HCT116 (cell line): ENCODE measurements around the gene MYZAP. TPM values are rescaled to one million over a fixed set of nuclear protein-coding genes. Genes with fewer than 3 reads are reported as not detected.

ENCODE experiments used
- ATAC-seq: fragments of 200-7000 bp; cut with Tn5 transposase; 2 replicates; pipeline ENCODE4 v1.9.1; 2020; ENCODE audit warnings: mild to moderate bottlenecking, moderate library complexity
- BruUV-seq: library from RNA; stranded (reverse); fragments of 400-500 nt; replicated peaks from 2 replicates; lab custom pipeline; 2021; lab: Mats Ljungman, UMichigan
- CTCF ChIA-PET: fragments of 300-600 bp; sonication (Branson Sonifier 250); formaldehyde crosslinking; loops from one replicate; lab custom pipeline; 2021; ENCODE audit warnings: antibody characterized with exemption; lab: Charles Lee
- POLR2A ChIA-PET: fragments of 300-600, 350-600 bp; sonication (Branson Sonifier 250); formaldehyde crosslinking; loops from one replicate; lab custom pipeline; 2021; ENCODE audit warnings: antibody characterized with exemption; lab: Charles Lee
- RAD21 ChIA-PET, 2 experiments: fragments of 300-600 bp; sonication (Branson Sonifier 250); formaldehyde crosslinking; loops; one replicate each; lab custom pipeline; 2023; ENCODE audit warnings: low total read pairs in 2 of 2; ENCODE audit not compliant: uncharacterized antibody in 2 of 2, unreplicated experiment in 2 of 2, low non-redundant PET in 1 of 2; lab: Charles Lee
- DNase-seq: peaks from one replicate; pipeline ENCODE4 v3.0.0-alpha.2; 2010; ENCODE audit warnings: low read depth, low spot score
- H2AFZ ChIP-seq: fragments of 200-600 bp; shearing (Covaris generic), sonication (generic); 2 replicates; pipeline ENCODE4 v1.6.1; 2017; ENCODE audit warnings: low read depth, mixed run types, mixed read lengths, antibody characterized with exemption, low read length; ENCODE audit not compliant: poor library complexity, severe bottlenecking
- H3K27ac ChIP-seq: 2 replicates; pipeline ENCODE4 v1.5.1; 2012; ENCODE audit warnings: low read depth, low read length
- H3K27me3 ChIP-seq: fragments of 200-600 bp; sonication (generic); 2 replicates; pipeline ENCODE4 v1.6.1; 2016; ENCODE audit warnings: mixed run types, low read length, mixed read lengths; ENCODE audit not compliant: insufficient read depth
- H3K36me3 ChIP-seq, 2 experiments: fragments of 200-500 bp in 1 of 2; fragments of 200-600 bp in 1 of 2; sonication (Bioruptor generic) in 1 of 2; sonication (generic) in 1 of 2; 2 replicates each; pipeline versions ENCODE4 v1.5.1 to v1.6.1; 2014 to 2016; ENCODE audit warnings: low read length in 2 of 2, inconsistent platforms in 1 of 2, mixed read lengths in 1 of 2, mixed run types in 1 of 2; ENCODE audit not compliant: insufficient read depth in 2 of 2, control insufficient read depth in 1 of 2
- H3K4me1 ChIP-seq, 2 experiments: fragments of 200-600 bp in 1 of 2; sonication (generic) in 1 of 2; 2 replicates each; pipeline versions ENCODE4 v1.5.1 to v1.6.1; 2012 to 2017; ENCODE audit warnings: low read length in 2 of 2, inconsistent platforms in 1 of 2, mild to moderate bottlenecking in 1 of 2, mixed read lengths in 1 of 2, mixed run types in 1 of 2, moderate library complexity in 1 of 2; ENCODE audit not compliant: insufficient read depth in 2 of 2, control insufficient read depth in 1 of 2
- H3K4me2 ChIP-seq: fragments of 200-600 bp; sonication (generic); 2 replicates; pipeline ENCODE4 v1.6.1; 2017; ENCODE audit warnings: mixed run types, low read length, mixed read lengths
- H3K4me3 ChIP-seq, 2 experiments: fragments of 200-600 bp in 1 of 2; sonication (generic) in 1 of 2; replicated peaks in 1 of 2; 2 replicates each; pipeline ENCODE4 v1.5.1; 2011 to 2016; ENCODE audit warnings: low read length in 2 of 2, control low read depth in 1 of 2, low read depth in 1 of 2, mild to moderate bottlenecking in 1 of 2, mixed read lengths in 1 of 2, mixed run types in 1 of 2
- H3K79me2 ChIP-seq: fragments of 200-600 bp; sonication (generic); 2 replicates; pipeline ENCODE4 v1.6.1; 2017; ENCODE audit warnings: mild to moderate bottlenecking, mixed run types, low read length, moderate library complexity, mixed read lengths; ENCODE audit not compliant: insufficient read depth
- H3K9ac ChIP-seq: fragments of 200-600 bp; sonication (generic); 2 replicates; pipeline ENCODE4 v1.6.1; 2016; ENCODE audit warnings: low read length, mixed read lengths
- H3K9me2 ChIP-seq: fragments of 200-600 bp; sonication (generic), shearing (Covaris generic); 2 replicates; pipeline ENCODE4 v1.6.1; 2017; ENCODE audit warnings: mixed run types, mild to moderate bottlenecking, moderate library complexity; ENCODE audit not compliant: insufficient read depth
- H3K9me3 ChIP-seq, 2 experiments: fragments of 200-500 bp in 1 of 2; fragments of 200-600 bp in 1 of 2; sonication (Bioruptor generic) in 1 of 2; sonication (generic) in 1 of 2; 2 replicates each; pipeline ENCODE4 v1.6.1; 2014 to 2017; ENCODE audit warnings: low read length in 2 of 2, mixed read lengths in 2 of 2, inconsistent platforms in 1 of 2, low read depth in 1 of 2, mild to moderate bottlenecking in 1 of 2, mixed run types in 1 of 2, moderate library complexity in 1 of 2; ENCODE audit not compliant: control insufficient read depth in 1 of 2, insufficient read depth in 1 of 2
- H4K20me1 ChIP-seq: fragments of 200-600 bp; sonication (generic), shearing (Covaris generic); 2 replicates; pipeline ENCODE4 v1.6.1; 2017; ENCODE audit warnings: mixed run types, mild to moderate bottlenecking, moderate library complexity; ENCODE audit not compliant: insufficient read depth
- CBX3 ChIP-seq: IDR thresholded peaks from 2 replicates; pipeline ENCODE4 v1.6.1; 2012; ENCODE audit warnings: low read depth
- CEBPB ChIP-seq: IDR thresholded peaks from 2 replicates; pipeline ENCODE4 v1.6.1; 2012; ENCODE audit warnings: low read depth
- EGR1 ChIP-seq: IDR thresholded peaks from 2 replicates; pipeline ENCODE4 v1.6.1; 2012; ENCODE audit warnings: low read depth
- ELF1 ChIP-seq: IDR thresholded peaks from 2 replicates; pipeline ENCODE4 v1.6.1; 2012; ENCODE audit warnings: low read depth, borderline replicate concordance
- FOSL1 ChIP-seq: IDR thresholded peaks from 2 replicates; pipeline ENCODE4 v1.6.1; 2012; ENCODE audit warnings: low read depth
- POLR2A ChIP-seq: IDR thresholded peaks from 2 replicates; pipeline ENCODE4 v1.7.0; 2011; ENCODE audit warnings: borderline replicate concordance; ENCODE audit not compliant: insufficient read depth, insufficient read length; ENCODE audit errors: extremely low read depth
- RAD21 ChIP-seq: IDR thresholded peaks from 2 replicates; pipeline ENCODE4 v1.6.1; 2012; ENCODE audit warnings: low read depth, mild to moderate bottlenecking
- SIN3A ChIP-seq: IDR thresholded peaks from 2 replicates; pipeline ENCODE4 v1.6.1; 2012; ENCODE audit warnings: low read depth
- SP1 ChIP-seq: IDR thresholded peaks from 2 replicates; pipeline ENCODE4 v1.6.1; 2012; ENCODE audit warnings: low read depth
- TCF7L2 ChIP-seq: IDR thresholded peaks from 2 replicates; pipeline ENCODE4 v1.7.0; 2011; ENCODE audit warnings: borderline replicate concordance, inconsistent platforms; ENCODE audit not compliant: insufficient read depth, insufficient read length; ENCODE audit errors: extremely low read depth
- YY1 ChIP-seq: IDR thresholded peaks from 2 replicates; pipeline ENCODE4 v1.6.1; 2011; ENCODE audit warnings: low read length, low read depth, moderate library complexity, mild to moderate bottlenecking; ENCODE audit not compliant: insufficient replicate concordance; ENCODE audit errors: extremely low read depth
- ZFX ChIP-seq: fragments of 450-650 bp; IDR thresholded peaks from 2 replicates; pipeline ENCODE4 v1.6.1; 2017
- intact Hi-C: fragments of 100-400 bp; cut with micrococcal nuclease; formaldehyde crosslinking; loops from 2 replicates; pipeline ENCODE4 v1.10.0; 2022
- total RNA-seq: library from RNA; stranded (reverse); gene quantifications from one replicate; pipeline ENCODE4 v1.2.1, GENCODE V29; 2021; ENCODE audit not compliant: unreplicated experiment
- TF ChIP-seq, protein P1 (sequence below): IDR thresholded peaks from 2 replicates; pipeline ENCODE4 v1.6.1; 2011; ENCODE audit warnings: mild to moderate bottlenecking, low read length, moderate library complexity; ENCODE audit not compliant: insufficient replicate concordance; ENCODE audit errors: extremely low read depth
- TF ChIP-seq, protein P2 (sequence below): IDR thresholded peaks from 2 replicates; pipeline ENCODE4 v1.6.1; 2012; ENCODE audit warnings: low read depth

Gene MYZAP
- total RNA-seq, 1 experiment from 2014 or later: 5.8 TPM

DNA sequence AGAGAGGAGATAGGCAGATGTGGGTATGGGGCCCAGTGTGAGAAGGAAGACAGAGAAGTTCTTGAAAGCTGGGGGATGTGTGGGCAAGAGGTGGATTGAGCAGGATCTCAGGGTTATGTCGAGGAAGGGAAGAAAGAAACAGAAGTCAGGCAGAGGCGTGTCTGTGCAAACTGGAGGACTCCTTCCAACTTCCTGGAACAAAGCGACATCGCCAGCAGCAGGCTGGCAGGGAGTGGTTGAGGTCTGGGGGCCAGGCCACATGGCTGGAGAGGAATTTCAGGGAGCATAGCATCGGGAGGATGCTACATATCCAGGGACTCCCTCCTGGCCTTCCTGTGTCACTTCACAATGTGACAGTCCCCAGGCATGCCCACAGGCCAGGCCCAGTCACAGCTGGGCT is 42.9 kb upstream of the MYZAP start:
- DNase-seq: no peak
- Histone ChIP-seq H3K4me1 (peaks cover 26 to 41% of the 10 kb centered on the region in 2 experiments), H3K9me3 (no peaks in the 10 kb centered on the region), H3K4me3 (no peak overlapping the region), H3K27me3 (no peaks in the 10 kb centered on the region), H3K27ac (no peak overlapping the region), H3K79me2 (no peaks in the 10 kb centered on the region), H3K9ac (no peak overlapping the region)
- POLR2A ChIA-PET: no interaction called here
- intact Hi-C loops: no loop called here
- BruUV-seq: no TSS peak
- CTCF ChIA-PET: interaction anchor here (1.0 kb wide), 1 partner anchor 208 kb away, joined by 3 read pairs; no protein-coding TSS in a partner anchor
- TF ChIP-seq CEBPB (no peak), POLR2A (no peak), RAD21 (no peak), YY1 (no peak), SIN3A (no peak), CBX3 (no peak), ZFX (no peak), TCF7L2 (no peak)
- TF ChIP-seq, all 23 proteins: peak for 0
- ATAC-seq: no peak
- RAD21 ChIA-PET: no interaction called here
- no peak overlapping the region for H3K4me2 ChIP-seq
- no peak overlapping the region for H2AFZ ChIP-seq
- H3K9me2 ChIP-seq: no peaks in the 10 kb centered on the region
- H3K36me3 ChIP-seq: no peaks in the 10 kb centered on the region
- H4K20me1 ChIP-seq: no peaks in the 10 kb centered on the region

DNA sequence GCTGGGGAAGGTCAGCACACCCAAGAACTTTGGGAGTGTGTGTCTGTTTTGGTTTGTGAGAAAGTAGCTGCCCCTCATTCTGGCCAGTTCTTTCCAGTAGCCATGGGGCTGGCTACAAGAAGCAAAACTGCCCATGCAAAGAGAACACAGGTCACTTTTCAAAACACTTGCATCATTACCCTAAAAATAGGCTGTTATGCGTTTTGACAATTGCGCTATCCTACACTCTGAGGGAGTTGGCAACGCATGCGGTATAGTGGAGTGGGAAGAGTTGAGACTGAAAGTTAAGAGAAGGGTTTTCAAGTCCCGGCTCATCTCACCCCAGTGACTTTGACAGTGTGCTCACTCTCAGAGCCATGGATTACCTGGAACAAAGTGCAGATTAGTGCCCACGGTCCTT is 41.8 kb upstream of the MYZAP start:
- POLR2A ChIA-PET: no interaction called here
- ATAC-seq (no peak), DNase-seq (no peak)
- Histone ChIP-seq H3K4me1 (peaks cover 31 to 41% of the 10 kb centered on the region in 2 experiments), H4K20me1 (no peaks in the 10 kb centered on the region), H3K79me2 (no peaks in the 10 kb centered on the region), H3K4me2 (no peak overlapping the region), H2AFZ (no peak overlapping the region), H3K27me3 (no peaks in the 10 kb centered on the region), H3K4me3 (no peak overlapping the region), H3K9me3 (no peaks in the 10 kb centered on the region), H3K36me3 (no peaks in the 10 kb centered on the region), H3K27ac (no peak overlapping the region), H3K9me2 (no peaks in the 10 kb centered on the region), H3K9ac (no peak overlapping the region)
- no TSS peak for BruUV-seq
- intact Hi-C loops: no loop called here
- CTCF ChIA-PET: interaction anchor here (1.3 to 4.0 kb wide), 2 partner anchors 8 to 12 kb away, joined by 3 to 22 read pairs; no protein-coding TSS in a partner anchor
- RAD21 ChIA-PET: no interaction called here
- TF ChIP-seq FOSL1 (no peak), YY1 (no peak), EGR1 (no peak), CEBPB (no peak), ELF1 (no peak), RAD21 (no peak), SP1 (no peak)
- TF ChIP-seq, protein P1, sequence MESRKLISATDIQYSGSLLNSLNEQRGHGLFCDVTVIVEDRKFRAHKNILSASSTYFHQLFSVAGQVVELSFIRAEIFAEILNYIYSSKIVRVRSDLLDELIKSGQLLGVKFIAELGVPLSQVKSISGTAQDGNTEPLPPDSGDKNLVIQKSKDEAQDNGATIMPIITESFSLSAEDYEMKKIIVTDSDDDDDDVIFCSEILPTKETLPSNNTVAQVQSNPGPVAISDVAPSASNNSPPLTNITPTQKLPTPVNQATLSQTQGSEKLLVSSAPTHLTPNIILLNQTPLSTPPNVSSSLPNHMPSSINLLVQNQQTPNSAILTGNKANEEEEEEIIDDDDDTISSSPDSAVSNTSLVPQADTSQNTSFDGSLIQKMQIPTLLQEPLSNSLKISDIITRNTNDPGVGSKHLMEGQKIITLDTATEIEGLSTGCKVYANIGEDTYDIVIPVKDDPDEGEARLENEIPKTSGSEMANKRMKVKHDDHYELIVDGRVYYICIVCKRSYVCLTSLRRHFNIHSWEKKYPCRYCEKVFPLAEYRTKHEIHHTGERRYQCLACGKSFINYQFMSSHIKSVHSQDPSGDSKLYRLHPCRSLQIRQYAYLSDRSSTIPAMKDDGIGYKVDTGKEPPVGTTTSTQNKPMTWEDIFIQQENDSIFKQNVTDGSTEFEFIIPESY: no peak
- TF ChIP-seq, protein P2, sequence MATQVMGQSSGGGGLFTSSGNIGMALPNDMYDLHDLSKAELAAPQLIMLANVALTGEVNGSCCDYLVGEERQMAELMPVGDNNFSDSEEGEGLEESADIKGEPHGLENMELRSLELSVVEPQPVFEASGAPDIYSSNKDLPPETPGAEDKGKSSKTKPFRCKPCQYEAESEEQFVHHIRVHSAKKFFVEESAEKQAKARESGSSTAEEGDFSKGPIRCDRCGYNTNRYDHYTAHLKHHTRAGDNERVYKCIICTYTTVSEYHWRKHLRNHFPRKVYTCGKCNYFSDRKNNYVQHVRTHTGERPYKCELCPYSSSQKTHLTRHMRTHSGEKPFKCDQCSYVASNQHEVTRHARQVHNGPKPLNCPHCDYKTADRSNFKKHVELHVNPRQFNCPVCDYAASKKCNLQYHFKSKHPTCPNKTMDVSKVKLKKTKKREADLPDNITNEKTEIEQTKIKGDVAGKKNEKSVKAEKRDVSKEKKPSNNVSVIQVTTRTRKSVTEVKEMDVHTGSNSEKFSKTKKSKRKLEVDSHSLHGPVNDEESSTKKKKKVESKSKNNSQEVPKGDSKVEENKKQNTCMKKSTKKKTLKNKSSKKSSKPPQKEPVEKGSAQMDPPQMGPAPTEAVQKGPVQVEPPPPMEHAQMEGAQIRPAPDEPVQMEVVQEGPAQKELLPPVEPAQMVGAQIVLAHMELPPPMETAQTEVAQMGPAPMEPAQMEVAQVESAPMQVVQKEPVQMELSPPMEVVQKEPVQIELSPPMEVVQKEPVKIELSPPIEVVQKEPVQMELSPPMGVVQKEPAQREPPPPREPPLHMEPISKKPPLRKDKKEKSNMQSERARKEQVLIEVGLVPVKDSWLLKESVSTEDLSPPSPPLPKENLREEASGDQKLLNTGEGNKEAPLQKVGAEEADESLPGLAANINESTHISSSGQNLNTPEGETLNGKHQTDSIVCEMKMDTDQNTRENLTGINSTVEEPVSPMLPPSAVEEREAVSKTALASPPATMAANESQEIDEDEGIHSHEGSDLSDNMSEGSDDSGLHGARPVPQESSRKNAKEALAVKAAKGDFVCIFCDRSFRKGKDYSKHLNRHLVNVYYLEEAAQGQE: no peak
